Left forelimb (tissue), 1 donor: ENCODE results near the gene SASH1.

ENCODE experiments used
- DNase-seq: peaks from one replicate; pipeline ENCODE4 v3.0.0-alpha.2; 2018; ENCODE audit warnings: low spot score

SASH1 gene

GRCh38 chr6:148432462-148433195, 90.0 kb downstream of the SASH1 start:
- DNase-seq: no peak

GRCh38 chr6:148435386-148435785, 92.7 kb downstream of the SASH1 start:
- DNase-seq: no peak

GRCh38 chr6:148436466-148436865, 93.8 kb downstream of the SASH1 start:
- no peak for DNase-seq

- no peak for DNase-seq
These were observed 96.0 kb downstream of the SASH1 start for GRCh38 chr6:148438632-148439031.

GRCh38 chr6:148440016-148440415, 97.4 kb downstream of the SASH1 start:
- no peak for DNase-seq

GRCh38 chr6:148440877-148441453, 98.3 kb downstream of the SASH1 start:
- DNase-seq: no peak

- DNase-seq: no peak
These were observed 98.8 kb downstream of the SASH1 start for GRCh38 chr6:148441454-148441911.

GRCh38 chr6:148443798-148444560, 101.3 kb downstream of the SASH1 start:
- DNase-seq: no peak

GRCh38 chr6:148445116-148445515, 102.5 kb downstream of the SASH1 start:
- no peak for DNase-seq

GRCh38 chr6:148445620-148446019, 103.0 kb downstream of the SASH1 start:
- no peak for DNase-seq

- no peak for DNase-seq
These were observed 104.0 kb downstream of the SASH1 start for GRCh38 chr6:148446681-148447080.

- DNase-seq: no peak
These were observed 105.0 kb downstream of the SASH1 start for GRCh38 chr6:148447521-148448230.

GRCh38 chr6:148448369-148449012, 105.9 kb downstream of the SASH1 start:
- no peak for DNase-seq

GRCh38 chr6:148450866-148451265, 108.2 kb downstream of the SASH1 start:
- no peak for DNase-seq

GRCh38 chr6:148451690-148452089, 109.1 kb downstream of the SASH1 start:
- no peak for DNase-seq

GRCh38 chr6:148452876-148453275, 110.2 kb downstream of the SASH1 start:
- DNase-seq: no peak

- no peak for DNase-seq
These were observed 111.3 kb downstream of the SASH1 start for GRCh38 chr6:148453906-148454305.

GRCh38 chr6:148455225-148455624, 112.6 kb downstream of the SASH1 start:
- DNase-seq: no peak

GRCh38 chr6:148455674-148456558, 113.3 kb downstream of the SASH1 start:
- DNase-seq: no peak

GRCh38 chr6:148457137-148457842, 114.7 kb downstream of the SASH1 start:
- no peak for DNase-seq
